Lower lobe of right lung (tissue), 2 donors: Measurements from ENCODE around the gene JAGN1. TPM values are rescaled to one million over a fixed set of nuclear protein-coding genes. Genes with fewer than 3 reads are reported as not detected.
"Not testable (repeated sequence)": the region's sequence is repeated elsewhere in the genome, so short reads cannot be mapped to it uniquely, and the experiment has no call there.

Experiments used
- ATAC-seq, 2 donors: fragments of 200-7000 bp; cut with Tn5 transposase; one replicate each; pipeline ENCODE4 v1.9.1; 2020 to 2022; ENCODE audit warnings: mild to moderate bottlenecking in 2 of 2, moderate library complexity in 2 of 2
- DNase-seq: peaks from one replicate; pipeline ENCODE4 v3.0.0-alpha.2; 2020
- H3K27ac ChIP-seq: fragments of 200-600 bp; one replicate; pipeline ENCODE4 v1.8.0; 2022
- H3K27me3 ChIP-seq: fragments of 200-600 bp; one replicate; pipeline ENCODE4 v1.8.0; 2022; ENCODE audit warnings: low read depth
- H3K36me3 ChIP-seq: fragments of 200-600 bp; one replicate; pipeline ENCODE4 v1.8.0; 2022; ENCODE audit warnings: mild to moderate bottlenecking
- H3K4me1 ChIP-seq: fragments of 200-600 bp; one replicate; pipeline ENCODE4 v1.8.0; 2022
- H3K4me3 ChIP-seq: fragments of 200-600 bp; one replicate; pipeline ENCODE4 v1.8.0; 2022; ENCODE audit warnings: mild to moderate bottlenecking
- H3K9me3 ChIP-seq: fragments of 200-600 bp; one replicate; pipeline ENCODE4 v1.8.0; 2022
- CTCF ChIP-seq: fragments of 200-600 bp; IDR thresholded peaks from one replicate; pipeline ENCODE4 v1.8.0; 2022; ENCODE audit warnings: antibody characterized with exemption, mild to moderate bottlenecking
- intact Hi-C: fragments of 100-400 bp; cut with DNase I; formaldehyde crosslinking; loops from one replicate; pipeline ENCODE4 v1.11.0; 2022
- total RNA-seq: library from RNA; stranded (reverse); fragmentation: NEBNext Ultra II Directional; extraction: Animal tissue kit (Norgen Biotek cat#: 25700); gene quantifications from one replicate; pipeline ENCODE4 v1.2.1, GENCODE V29; 2021
- donor health status: DM: no; HTN: yes; CAD: no; lungs with severe emphysema.

Gene JAGN1
- total RNA-seq, 1 donor from 2014 or later = 23.8 TPM

- DNase-seq (no peak), ATAC-seq (no peak)
- H3K4me3 ChIP-seq = peak overlapping the region; percentile 98
- H3K9me3 ChIP-seq = no peaks in the 10 kb centered on the region
- H3K27me3 ChIP-seq = no peaks in the 10 kb centered on the region
- H3K36me3 ChIP-seq = peaks cover 21% of the 10 kb centered on the region
- TF ChIP-seq CTCF = no peak
- H3K4me1 ChIP-seq = peaks cover 18% of the 10 kb centered on the region
- H3K27ac ChIP-seq = peak overlapping the region; percentile 98
- intact Hi-C loops = no loop called here
Measured at GRCh38 chr3:9891072-9891622, 737 bp downstream of the JAGN1 start.

GRCh38 chr3:9893739-9894138, 3.3 kb downstream of the JAGN1 start:
- H3K4me1 ChIP-seq = peaks cover 39% of the 10 kb centered on the region

DNA sequence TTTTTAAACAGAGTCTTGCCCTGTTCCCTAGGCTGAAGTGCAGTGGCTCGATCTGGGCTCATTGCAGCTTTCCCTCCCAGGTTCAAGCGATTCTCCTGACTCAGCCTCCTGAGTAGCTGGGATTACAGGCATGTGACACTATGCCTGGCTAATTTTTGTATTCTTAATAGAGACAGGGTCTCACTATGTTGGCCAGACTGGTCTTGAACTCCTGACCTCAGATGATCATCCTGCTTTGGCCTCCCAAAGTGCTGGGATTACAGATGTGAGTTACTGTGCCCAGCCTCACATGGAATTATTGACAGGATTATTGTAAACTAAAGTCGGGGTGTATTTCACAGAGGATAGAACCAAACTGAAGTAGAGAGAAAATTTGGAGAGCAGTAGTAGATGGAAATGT, 5.3 kb downstream of the JAGN1 start:
- H3K9me3 ChIP-seq, H3K27ac ChIP-seq, H3K27me3 ChIP-seq, H3K4me3 ChIP-seq, DNase-seq, ATAC-seq, intact Hi-C loops: not testable (repeated sequence)
- Histone ChIP-seq H3K36me3 (peaks cover 21% of the 10 kb centered on the region), H3K4me1 (peaks cover 39% of the 10 kb centered on the region)

More at GRCh38 chr3:9893739-9894138, 3.3 kb downstream of the JAGN1 start:
- intact Hi-C loops = no loop called here
- Histone ChIP-seq H3K4me3 (no peak overlapping the region), H3K9me3 (no peaks in the 10 kb centered on the region), H3K27ac (no peak overlapping the region), H3K36me3 (peaks cover 21% of the 10 kb centered on the region), H3K27me3 (no peaks in the 10 kb centered on the region)
- no peak for ATAC-seq
- no peak for TF ChIP-seq CTCF
- DNase-seq = no peak

DNA sequence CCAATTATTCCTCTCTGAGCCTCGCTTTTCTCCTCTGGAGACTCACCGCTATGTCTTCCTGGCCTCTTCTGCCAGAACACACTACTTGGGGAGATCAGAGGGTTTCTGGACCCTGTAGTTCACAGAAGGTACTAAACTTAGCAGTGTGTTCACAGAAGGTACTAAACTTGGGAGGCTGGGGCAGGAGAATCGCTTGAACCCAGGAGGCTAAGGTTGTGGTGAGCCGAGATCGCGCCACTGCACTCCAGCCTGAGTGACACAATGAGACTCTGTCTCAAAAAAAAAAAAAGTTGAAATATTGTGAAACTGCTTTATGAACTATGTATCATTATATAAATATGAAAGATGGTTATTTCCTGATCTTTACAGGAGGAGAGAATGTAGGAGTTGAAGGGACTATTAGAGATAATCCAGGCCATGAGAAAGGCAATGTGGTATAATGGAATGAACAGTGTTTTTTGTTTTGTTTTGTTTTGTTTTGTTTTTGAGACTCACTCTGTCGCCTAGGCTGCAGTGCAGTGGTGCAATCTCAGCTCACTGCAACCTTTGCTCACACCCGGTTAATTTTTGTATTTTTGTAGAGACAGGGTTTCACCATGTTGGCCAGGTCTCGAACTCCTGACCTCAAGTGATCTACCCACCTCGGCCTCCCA, 6.5 kb downstream of the JAGN1 start:
- H3K27me3 ChIP-seq, H3K9me3 ChIP-seq, H3K4me3 ChIP-seq, DNase-seq, ATAC-seq, intact Hi-C loops, H3K27ac ChIP-seq: not testable (repeated sequence)
- Histone ChIP-seq H3K4me1 (peaks cover 31% of the 10 kb centered on the region), H3K36me3 (peaks cover 21% of the 10 kb centered on the region)

DNA sequence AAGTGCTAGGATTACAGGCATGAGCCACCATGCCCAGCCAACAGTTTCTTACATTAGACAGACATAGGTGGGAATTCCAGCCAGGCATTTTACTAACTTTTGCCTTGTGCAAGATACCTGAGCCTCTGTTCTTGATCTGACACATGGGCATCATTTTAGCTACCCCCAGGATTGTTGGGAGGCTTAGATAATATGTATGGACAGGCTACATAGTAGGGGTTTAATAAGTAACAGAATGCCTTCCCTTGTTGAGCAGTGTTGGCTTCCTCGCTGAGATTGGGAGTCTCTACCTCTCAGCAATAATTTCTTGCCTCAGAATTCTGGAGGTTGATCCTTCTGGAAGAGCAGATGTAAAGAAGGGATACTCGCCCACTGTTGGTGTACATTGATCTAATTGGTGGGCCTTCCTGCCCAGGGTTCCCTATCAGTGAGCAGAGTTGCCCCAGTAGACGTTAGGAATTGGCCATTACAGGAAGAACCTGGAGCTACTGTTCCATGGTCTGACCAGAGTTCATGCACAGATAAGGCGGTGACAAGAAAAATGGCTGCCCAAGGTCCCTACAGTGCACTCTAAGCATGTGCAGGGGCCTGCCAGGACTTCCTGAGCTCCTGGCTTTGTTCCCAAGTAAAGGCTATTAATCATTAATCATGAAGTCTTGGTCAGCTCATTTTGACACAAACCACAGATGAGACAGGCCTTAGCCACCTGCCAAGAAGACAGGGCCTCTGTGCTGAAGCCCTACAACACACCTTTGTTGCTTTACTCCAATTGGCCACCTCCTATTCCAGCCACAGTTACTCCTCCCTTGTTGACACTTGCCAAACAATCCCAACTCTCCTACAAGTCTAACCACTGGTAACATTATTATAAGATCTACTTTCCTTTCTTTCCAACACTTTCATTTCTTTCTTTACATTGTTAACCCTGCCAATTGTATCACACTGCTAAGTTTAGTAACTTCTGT, 7.3 kb downstream of the JAGN1 start:
- Histone ChIP-seq H3K4me3 (no peak overlapping the region), H3K9me3 (no peaks in the 10 kb centered on the region), H3K36me3 (peaks cover 19% of the 10 kb centered on the region), H3K27me3 (no peaks in the 10 kb centered on the region), H3K4me1 (peaks cover 36% of the 10 kb centered on the region), H3K27ac (peak overlapping the region; percentile 68)
- no peak for TF ChIP-seq CTCF
- ATAC-seq = peak; percentile 87 to 89
- intact Hi-C loops = no loop called here
- no peak for DNase-seq

- Histone ChIP-seq H3K4me3 (no peak overlapping the region), H3K9me3 (no peaks in the 10 kb centered on the region), H3K4me1 (peaks cover 43% of the 10 kb centered on the region), H3K36me3 (peaks cover 10% of the 10 kb centered on the region), H3K27ac (peak overlapping the region; percentile 68), H3K27me3 (no peaks in the 10 kb centered on the region)
- no peak for TF ChIP-seq CTCF
- intact Hi-C loops = no loop called here
- ATAC-seq (peak; percentile 40 to 44), DNase-seq (no peak)
Measured at GRCh38 chr3:9898467-9899241, 8.2 kb downstream of the JAGN1 start.
